ENCODE measurements around the gene NOXO1. TPM values are rescaled to one million over a fixed set of nuclear protein-coding genes. Genes with fewer than 3 reads are reported as not detected.

The NOXO1 gene
- total and polyA plus RNA-seq, 9 of the 15 experiments (the other 6 are each of a cell fraction or from before 2014, with no cell fraction given) = not detected

- peak in 1 of 2 experiments; percentile 76; a peak in 3 of 4 replicates for TF ChIP-seq MAZ (CRISPR knock-in tag; conservative IDR thresholded peaks at IDR 0.05 in 1 of 2, IDR thresholded peaks at IDR 0.05 in 1 of 2)
- no peak for TF ChIP-seq SRSF3 (IDR thresholded peaks at IDR 0.05; ENCODE audit: insufficient read depth, low read length)
- no peak for TF ChIP-seq IRF2 (CRISPR knock-in tag; IDR thresholded peaks at IDR 0.05)
- TF ChIP-seq KDM2B (CRISPR knock-in tag; IDR thresholded peaks at IDR 0.05) = no peak
- no peak; the same call in 1 of the 2 replicates for TF ChIP-seq STAT5A (IDR thresholded peaks at IDR 0.05; ENCODE audit: borderline replicate concordance, low read length)
- no peak for TF ChIP-seq ESRRB (CRISPR knock-in tag; IDR thresholded peaks at IDR 0.05; ENCODE audit: borderline replicate concordance)
- TF ChIP-seq TOE1 (IDR thresholded peaks at IDR 0.05; ENCODE audit: borderline replicate concordance) = peak; percentile 43; the same call in 1 of the 2 replicates
- TF ChIP-seq TOE1 (CRISPR knock-in tag; IDR thresholded peaks at IDR 0.05; ENCODE audit: borderline replicate concordance, low read depth) = no peak
- no peak for TF ChIP-seq RAD21 (CRISPR knock-in tag; conservative IDR thresholded peaks at IDR 0.05 in 1 of 2, IDR thresholded peaks at IDR 0.05 in 1 of 2)
- no peak for TF ChIP-seq GATA2 (CRISPR knock-in tag; IDR thresholded peaks at IDR 0.05)
- TF ChIP-seq, protein P1, sequence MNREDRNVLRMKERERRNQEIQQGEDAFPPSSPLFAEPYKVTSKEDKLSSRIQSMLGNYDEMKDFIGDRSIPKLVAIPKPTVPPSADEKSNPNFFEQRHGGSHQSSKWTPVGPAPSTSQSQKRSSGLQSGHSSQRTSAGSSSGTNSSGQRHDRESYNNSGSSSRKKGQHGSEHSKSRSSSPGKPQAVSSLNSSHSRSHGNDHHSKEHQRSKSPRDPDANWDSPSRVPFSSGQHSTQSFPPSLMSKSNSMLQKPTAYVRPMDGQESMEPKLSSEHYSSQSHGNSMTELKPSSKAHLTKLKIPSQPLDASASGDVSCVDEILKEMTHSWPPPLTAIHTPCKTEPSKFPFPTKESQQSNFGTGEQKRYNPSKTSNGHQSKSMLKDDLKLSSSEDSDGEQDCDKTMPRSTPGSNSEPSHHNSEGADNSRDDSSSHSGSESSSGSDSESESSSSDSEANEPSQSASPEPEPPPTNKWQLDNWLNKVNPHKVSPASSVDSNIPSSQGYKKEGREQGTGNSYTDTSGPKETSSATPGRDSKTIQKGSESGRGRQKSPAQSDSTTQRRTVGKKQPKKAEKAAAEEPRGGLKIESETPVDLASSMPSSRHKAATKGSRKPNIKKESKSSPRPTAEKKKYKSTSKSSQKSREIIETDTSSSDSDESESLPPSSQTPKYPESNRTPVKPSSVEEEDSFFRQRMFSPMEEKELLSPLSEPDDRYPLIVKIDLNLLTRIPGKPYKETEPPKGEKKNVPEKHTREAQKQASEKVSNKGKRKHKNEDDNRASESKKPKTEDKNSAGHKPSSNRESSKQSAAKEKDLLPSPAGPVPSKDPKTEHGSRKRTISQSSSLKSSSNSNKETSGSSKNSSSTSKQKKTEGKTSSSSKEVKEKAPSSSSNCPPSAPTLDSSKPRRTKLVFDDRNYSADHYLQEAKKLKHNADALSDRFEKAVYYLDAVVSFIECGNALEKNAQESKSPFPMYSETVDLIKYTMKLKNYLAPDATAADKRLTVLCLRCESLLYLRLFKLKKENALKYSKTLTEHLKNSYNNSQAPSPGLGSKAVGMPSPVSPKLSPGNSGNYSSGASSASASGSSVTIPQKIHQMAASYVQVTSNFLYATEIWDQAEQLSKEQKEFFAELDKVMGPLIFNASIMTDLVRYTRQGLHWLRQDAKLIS (CRISPR knock-in tag; IDR thresholded peaks at IDR 0.05) = no peak
- no peak for TF ChIP-seq SNRNP70 (optimal IDR thresholded peaks at IDR 0.05; ENCODE audit: low read depth, low read length)
- TF ChIP-seq CHCHD3 (CRISPR knock-in tag; IDR thresholded peaks at IDR 0.05) = peak; percentile 65; the same call in 1 of the 2 replicates
- TF ChIP-seq NONO (IDR thresholded peaks at IDR 0.05; ENCODE audit: low read depth in 2 of 2, low read length in 1 of 2) = peak; percentile 53 to 81; a peak in 1 of 4 replicates
- TF ChIP-seq PYGO2 (tag; IDR thresholded peaks at IDR 0.05) = 0 out of 2 replicates have a peak, but pooled peaks have one; percentile 7
- TF ChIP-seq CEBPB (tag; IDR thresholded peaks at IDR 0.05) = no peak
- TF ChIP-seq NEUROD1 (IDR thresholded peaks at IDR 0.05; ENCODE audit: borderline replicate concordance, low read depth, low read length, partially characterized antibody) = peak; percentile 39
- peak; percentile 44; the same call in 1 of the 2 replicates for TF ChIP-seq NCOR1 (IDR thresholded peaks at IDR 0.05)
- no peak for TF ChIP-seq RBM17 (IDR thresholded peaks at IDR 0.05; ENCODE audit: borderline replicate concordance, low read depth, low read length)
- TF ChIP-seq CBX8 (IDR thresholded peaks at IDR 0.05; ENCODE audit: borderline replicate concordance, extremely low read depth, low read depth, low read length, poor library complexity, severe bottlenecking) = no peak
- 0 out of 2 replicates have a peak, but pooled peaks have one; percentile 19 for TF ChIP-seq TEAD4 (IDR thresholded peaks at IDR 0.05; ENCODE audit: low read length)
- TF ChIP-seq TEAD4 (CRISPR knock-in tag; IDR thresholded peaks at IDR 0.05; ENCODE audit: borderline replicate concordance) = no peak
- TF ChIP-seq CXXC5 (CRISPR knock-in tag; IDR thresholded peaks at IDR 0.05) = peak; percentile 90
- no peak for TF ChIP-seq PHB2 (IDR thresholded peaks at IDR 0.05; ENCODE audit: low read depth)
- no peak for TF ChIP-seq ZKSCAN8 (CRISPR knock-in tag; IDR thresholded peaks at IDR 0.05)
Measured at GRCh38 chr16:2009791-2010510, 28.7 kb upstream of the NOXO1 start, which contains the start of gene ZNF598 (continued).

Data from K562 (cell line).